CD14-positive monocyte (primary cell): ENCODE results near the gene LASP1. TPM values are rescaled to one million over a fixed set of nuclear protein-coding genes. Genes with fewer than 3 reads are reported as not detected.

ENCODE experiments used
- DNase-seq, 3 donors: peaks; one replicate each; pipeline ENCODE4 v3.0.0-alpha.2; 2011 to 2022
- H2AFZ ChIP-seq: 2 replicates; pipeline ENCODE4 v1.6.0; 2012; ENCODE audit warnings: mild to moderate bottlenecking, low read depth, low read length, inconsistent platforms; ENCODE audit not compliant: insufficient read depth, poor library complexity, severe bottlenecking
- H3K27ac ChIP-seq, 2 donors: 1 replicate in 1 of 2; 2 replicates in 1 of 2; pipeline ENCODE4 v1.5.1; 2012 to 2013; ENCODE audit warnings: low read length in 2 of 2, control low read depth in 1 of 2, inconsistent platforms in 1 of 2, low read depth in 1 of 2, mild to moderate bottlenecking in 1 of 2
- H3K27me3 ChIP-seq, 2 donors: one replicate each; pipeline versions ENCODE4 v1.6.0 to v1.6.1; 2011 to 2013; ENCODE audit warnings: low read length in 2 of 2; ENCODE audit not compliant: control insufficient read depth in 2 of 2, insufficient read depth in 2 of 2
- H3K36me3 ChIP-seq, 2 donors: replicated peaks in 1 of 2; 1 replicate in 1 of 2; 2 replicates in 1 of 2; pipeline versions ENCODE4 v1.5.1 to v1.6.1; 2012 to 2013; ENCODE audit warnings: low read length in 2 of 2, control low read depth in 1 of 2, inconsistent platforms in 1 of 2, mild to moderate bottlenecking in 1 of 2; ENCODE audit not compliant: insufficient read depth in 2 of 2, control insufficient read depth in 1 of 2
- H3K4me1 ChIP-seq, 2 donors: 1 replicate in 1 of 2; 2 replicates in 1 of 2; pipeline versions ENCODE4 v1.5.1 to v1.6.1; 2012 to 2013; ENCODE audit warnings: low read length in 2 of 2, control low read depth in 1 of 2, inconsistent platforms in 1 of 2, mild to moderate bottlenecking in 1 of 2, moderate library complexity in 1 of 2; ENCODE audit not compliant: insufficient read depth in 2 of 2, control insufficient read depth in 1 of 2
- H3K4me2 ChIP-seq: replicated peaks from 2 replicates; pipeline ENCODE3; 2012; ENCODE audit warnings: low read length, moderate library complexity, mild to moderate bottlenecking; ENCODE audit not compliant: poor library complexity, severe bottlenecking; ENCODE audit errors: extremely low read depth
- H3K4me3 ChIP-seq, 3 experiments: fragments of 200-600 bp in 1 of 3; sonication (generic) in 1 of 3; replicated peaks in 1 of 3; 1 replicate in 2 of 3; 2 replicates in 1 of 3; pipeline ENCODE4 v1.5.1; 2011 to 2013; ENCODE audit warnings: low read length in 3 of 3, mild to moderate bottlenecking in 3 of 3, control low read depth in 2 of 3, low read depth in 2 of 3, inconsistent platforms in 1 of 3, moderate library complexity in 1 of 3
- H3K79me2 ChIP-seq: 2 replicates; pipeline ENCODE4 v1.6.0; 2012; ENCODE audit warnings: mild to moderate bottlenecking, control low read depth, inconsistent platforms, low read length, moderate library complexity; ENCODE audit not compliant: insufficient read depth
- H3K9ac ChIP-seq: 2 replicates; pipeline ENCODE4 v1.6.0; 2017; ENCODE audit warnings: low read length, mild to moderate bottlenecking; ENCODE audit not compliant: insufficient read depth, poor library complexity, severe bottlenecking
- H3K9me3 ChIP-seq, 2 donors: replicated peaks in 1 of 2; 1 replicate in 1 of 2; 2 replicates in 1 of 2; pipeline versions ENCODE4 v1.5.1 to v1.6.1; 2012 to 2013; ENCODE audit warnings: low read length in 2 of 2, control low read depth in 1 of 2; ENCODE audit not compliant: control insufficient read depth in 1 of 2, insufficient read depth in 1 of 2
- H4K20me1 ChIP-seq: 2 replicates; pipeline ENCODE4 v1.6.0; 2012; ENCODE audit warnings: mild to moderate bottlenecking, low read length, control low read depth, moderate library complexity; ENCODE audit not compliant: insufficient read depth
- H3K27ac Mint-ChIP-seq, 7 donors: one replicate each; pipeline ENCODE4 v1.8.0; 2020; ENCODE audit warnings: mild to moderate bottlenecking in 7 of 7, mixed read lengths in 7 of 7, moderate library complexity in 6 of 7, inconsistent platforms in 2 of 7
- H3K27me3 Mint-ChIP-seq, 3 donors: one replicate each; pipeline ENCODE4 v1.8.0; 2021 to 2022; ENCODE audit warnings: low read depth in 3 of 3, mild to moderate bottlenecking in 3 of 3, mixed read lengths in 3 of 3, moderate library complexity in 3 of 3, inconsistent platforms in 1 of 3
- H3K36me3 Mint-ChIP-seq, 2 donors: one replicate each; pipeline ENCODE4 v1.8.0; 2020; ENCODE audit warnings: mixed read lengths in 2 of 2, inconsistent platforms in 1 of 2, mild to moderate bottlenecking in 1 of 2
- H3K4me1 Mint-ChIP-seq: one replicate; pipeline ENCODE4 v1.8.0; 2020; ENCODE audit warnings: mild to moderate bottlenecking, mixed read lengths
- H3K4me3 Mint-ChIP-seq, 2 donors: one replicate each; pipeline ENCODE4 v1.8.0; 2020; ENCODE audit warnings: mild to moderate bottlenecking in 2 of 2, mixed read lengths in 2 of 2, moderate library complexity in 1 of 2
- H3K9me3 Mint-ChIP-seq, 7 donors: one replicate each; pipeline ENCODE4 v1.8.0; 2020 to 2022; ENCODE audit warnings: mixed read lengths in 7 of 7, mild to moderate bottlenecking in 6 of 7, moderate library complexity in 6 of 7, inconsistent platforms in 2 of 7
- CTCF ChIP-seq: fragments of 200-600 bp; IDR thresholded peaks from one replicate; pipeline ENCODE4 v1.8.0; 2022; ENCODE audit warnings: antibody characterized with exemption, mild to moderate bottlenecking
- WGBS: methylation state at CpG from one replicate; pipeline ENCODE4 v1.1.5; 2013; ENCODE audit warnings: missing lambda C conversion rate; ENCODE audit not compliant: insufficient coverage; 5-methylcytosine and 5-hydroxymethylcytosine counted together
- intact Hi-C, 2 donors: fragments of 100-400 bp; cut with micrococcal nuclease; formaldehyde crosslinking; loops; one replicate each; pipeline versions ENCODE4 v1.15.0 to v1.15.1; 2023
- polyA plus RNA-seq, 3 donors: library from polyadenylated mRNA; depleted of rRNA in 1 of 3; unstranded in 2 of 3; stranded (reverse) in 1 of 3; fragments of 300-500 nt in 2 of 3; fragments of >200 nt in 1 of 3; fragmentation: Illumina TruSeq in 2 of 3; gene quantifications; 1 replicate in 2 of 3; 2 replicates in 1 of 3; pipeline ENCODE4 v1.2.3, GENCODE V29; 2012 to 2021

Gene LASP1
- polyA plus RNA-seq, 3 donors = 55.9 to 93.7 (median 70.6) TPM

DNA sequence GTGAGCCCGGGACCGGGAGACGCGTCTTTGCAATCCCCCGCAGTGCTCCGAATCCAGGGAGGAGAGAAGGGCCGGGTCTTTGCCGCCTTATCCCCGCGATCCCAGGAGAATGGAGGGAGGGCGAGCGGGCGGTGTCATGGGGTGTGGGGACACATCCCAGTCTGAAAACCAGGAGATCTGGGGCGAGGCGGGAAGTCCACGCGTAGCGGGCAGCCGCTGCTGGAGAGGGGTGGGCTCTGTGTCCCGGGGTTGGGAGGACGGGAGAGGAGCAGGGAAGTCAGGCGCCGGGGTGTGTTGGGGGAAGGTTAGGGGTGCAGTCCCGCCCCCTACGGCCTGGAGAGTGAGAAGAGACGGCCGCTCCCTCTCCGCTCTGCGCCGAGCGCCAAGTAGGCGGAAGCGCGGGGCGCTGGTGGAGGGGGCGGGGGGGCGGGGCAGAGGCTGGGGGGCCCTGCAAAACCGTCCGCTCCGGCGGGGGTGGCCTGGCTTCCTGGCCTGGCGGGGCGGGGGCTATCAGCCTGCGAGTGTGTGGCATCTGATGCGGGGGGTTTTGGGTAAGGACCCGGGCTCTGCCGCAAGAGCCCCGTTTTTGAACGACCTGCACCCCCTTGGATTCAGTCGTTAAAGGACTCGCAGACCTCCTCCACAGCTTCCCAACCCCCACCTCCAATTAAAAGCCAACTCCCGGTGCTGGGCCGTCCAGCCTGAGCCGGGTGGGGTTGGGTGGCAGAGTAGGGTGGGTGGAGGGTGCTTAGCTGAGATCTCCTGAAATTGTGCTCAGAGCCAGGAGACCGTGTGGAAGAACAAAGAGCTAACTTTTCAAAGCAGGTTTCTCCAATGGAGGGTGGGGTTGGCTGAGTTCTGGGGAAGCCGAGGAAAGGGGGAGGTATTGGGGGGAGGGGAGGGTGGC lies 654 bp downstream of the LASP1 start:
- H3K4me2 ChIP-seq = peak overlapping the region; percentile 81
- Mint-ChIP-seq H3K4me3 (peak overlapping the region; percentile 98 to 99), H3K4me1 (peaks cover 55% of the 10 kb centered on the region), H3K9me3 (no peaks in the 10 kb centered on the region), H3K36me3 (peaks cover 0 to 3% of the 10 kb centered on the region in 2 donors), H3K27me3 (peaks cover 0 to 1% (median under 1%) of the 10 kb centered on the region in 3 donors), H3K27ac (peak overlapping the region; percentile 92 to 97 (median 95))
- peak overlapping the region; percentile 79 to 84 for H3K27ac ChIP-seq
- peaks cover 54% of the 10 kb centered on the region for H4K20me1 ChIP-seq
- H3K79me2 ChIP-seq = peaks cover 56% of the 10 kb centered on the region
- no peak for TF ChIP-seq CTCF
- peak; percentile 35 to 45 (median 41) for DNase-seq
- H3K9ac ChIP-seq = peak overlapping the region; percentile 83
- H2AFZ ChIP-seq = peak overlapping the region; percentile 92
- intact Hi-C loops = loop anchor here in 1 of 2 donors (2.0 to 10.0 kb wide), 3 partner anchors 37 to 284 kb away; partner anchors contain the start of genes CWC25 and PLXDC1
- no peaks in the 10 kb centered on the region for H3K9me3 ChIP-seq
- 0% methylated on average over 22 of the region's 56 CpGs for WGBS
- peaks cover 52 to 75% of the 10 kb centered on the region in 2 donors for H3K4me1 ChIP-seq
- no peaks in the 10 kb centered on the region for H3K27me3 ChIP-seq
- H3K36me3 ChIP-seq = peaks cover 3 to 24% of the 10 kb centered on the region in 2 donors
- H3K4me3 ChIP-seq = peak overlapping the region; percentile 98 to 100 (median 100)

GRCh38 chr17:38871247-38872015 lies 1.6 kb downstream of the LASP1 start:
- H3K27me3 ChIP-seq = no peaks in the 10 kb centered on the region
- 40% methylated on average over 6 of the region's 11 CpGs for WGBS
- Mint-ChIP-seq H3K4me1 (peaks cover 61% of the 10 kb centered on the region), H3K4me3 (peak overlapping the region; percentile 94 to 99), H3K9me3 (no peaks in the 10 kb centered on the region), H3K27ac (peak overlapping the region; percentile 92 to 95 (median 94)), H3K27me3 (no peaks in the 10 kb centered on the region), H3K36me3 (peaks cover 0 to 5% of the 10 kb centered on the region in 2 donors)
- peaks cover 65% of the 10 kb centered on the region for H3K79me2 ChIP-seq
- peak; percentile 22 for TF ChIP-seq CTCF
- no peak overlapping the region for H2AFZ ChIP-seq
- peak overlapping the region; percentile 81 for H3K4me2 ChIP-seq
- peaks cover 63% of the 10 kb centered on the region for H4K20me1 ChIP-seq
- no peaks in the 10 kb centered on the region for H3K9me3 ChIP-seq
- H3K36me3 ChIP-seq = peaks cover 3 to 29% of the 10 kb centered on the region in 2 donors
- H3K9ac ChIP-seq = peak overlapping the region; percentile 83
- peak overlapping the region; percentile 98 to 100 (median 100) for H3K4me3 ChIP-seq
- H3K27ac ChIP-seq = peak overlapping the region; percentile 73 to 84
- intact Hi-C loops = loop anchor here in 1 of 2 donors (2.0 to 10.0 kb wide), 3 partner anchors 36 to 283 kb away; partner anchors contain the start of genes CWC25 and PLXDC1
- peak; percentile 73 to 85 (median 73) for DNase-seq
- peaks cover 52 to 79% of the 10 kb centered on the region in 2 donors for H3K4me1 ChIP-seq
